MCF 10A (cell line): ENCODE results near the gene FBXW2. TPM values are rescaled to one million over a fixed set of nuclear protein-coding genes. Genes with fewer than 3 reads are reported as not detected.
A peak's percentile ranks its signal among the peaks of the same experiment; 100 is the strongest.

Experiments
- BruUV-seq: library from RNA; stranded (reverse); fragments of 400-500 nt; replicated peaks from 2 replicates; lab custom pipeline; 2021; lab: Mats Ljungman, UMichigan
- CTCF ChIA-PET: fragments of 300-600 bp; sonication (Branson Sonifier 250); formaldehyde crosslinking; extraction: SDS; loops from one replicate; lab custom pipeline; 2021; ENCODE audit warnings: antibody characterized with exemption, inconsistent platforms; lab: Yijun Ruan, JAX
- POLR2A ChIA-PET: fragments of 300-600, 350-650 bp; sonication (Branson Sonifier 250); formaldehyde crosslinking; extraction: SDS; loops from one replicate; lab custom pipeline; 2020; ENCODE audit warnings: antibody characterized with exemption, inconsistent platforms; lab: Yijun Ruan, JAX
- DNase-seq: peaks from one replicate; pipeline ENCODE4 v3.0.0-alpha.2; 2018; ENCODE audit not compliant: unreplicated experiment
- H3K27ac Mint-ChIP-seq: one replicate; pipeline ENCODE4 v1.8.0; 2022; ENCODE audit warnings: mild to moderate bottlenecking, low read depth, mixed read lengths; ENCODE audit not compliant: unreplicated experiment
- H3K27me3 Mint-ChIP-seq: one replicate; pipeline ENCODE4 v1.8.0; 2022; ENCODE audit warnings: mixed read lengths; ENCODE audit not compliant: insufficient read depth, unreplicated experiment
- H3K36me3 Mint-ChIP-seq: one replicate; pipeline ENCODE4 v1.8.0; 2022; ENCODE audit warnings: mild to moderate bottlenecking, moderate library complexity, mixed read lengths; ENCODE audit not compliant: insufficient read depth, unreplicated experiment
- H3K4me1 Mint-ChIP-seq: one replicate; pipeline ENCODE4 v1.8.0; 2022; ENCODE audit warnings: mixed read lengths; ENCODE audit not compliant: insufficient read depth, unreplicated experiment
- H3K4me3 Mint-ChIP-seq: one replicate; pipeline ENCODE4 v1.8.0; 2022; ENCODE audit warnings: mild to moderate bottlenecking, moderate library complexity, mixed read lengths; ENCODE audit not compliant: unreplicated experiment
- H3K9me3 Mint-ChIP-seq: one replicate; pipeline ENCODE4 v1.8.0; 2022; ENCODE audit warnings: mixed read lengths; ENCODE audit not compliant: unreplicated experiment
- intact Hi-C: fragments of 100-400 bp; cut with micrococcal nuclease; formaldehyde crosslinking; loops from 2 replicates; pipeline ENCODE4 v1.14.1; 2022
- total RNA-seq: library from RNA; stranded (reverse); gene quantifications from 2 replicates; pipeline ENCODE4 v1.2.3, GENCODE V29; 2022
- TF ChIP-seq, protein P1 (sequence below): fragments of 200-600 bp; IDR thresholded peaks from one replicate; pipeline ENCODE4 v1.8.0; 2022; ENCODE audit warnings: antibody characterized with exemption, mild to moderate bottlenecking; ENCODE audit not compliant: unreplicated experiment

Gene FBXW2
- total RNA-seq, 1 experiment from 2014 or later = 53.9 TPM

DNA sequence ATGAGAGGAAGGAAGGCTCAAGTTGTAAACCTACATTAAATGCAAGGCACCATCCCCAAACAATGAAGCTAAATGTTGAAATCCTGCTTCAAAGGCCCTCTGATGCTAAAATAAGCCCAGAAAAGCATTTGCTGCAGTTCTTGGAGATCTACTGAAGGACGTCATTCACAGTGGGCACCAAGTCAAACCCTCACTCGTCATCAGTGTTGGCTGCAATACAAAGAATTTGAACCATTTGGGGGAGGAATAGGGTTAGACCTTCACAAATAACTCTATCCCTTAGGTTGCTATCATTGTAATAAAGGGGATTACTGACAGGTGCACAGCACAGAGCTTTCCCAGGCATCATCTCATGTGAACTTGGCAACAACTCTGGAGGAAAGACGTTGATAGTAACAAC is 69.7 kb downstream of the FBXW2 start:
- H3K4me1 Mint-ChIP-seq = peaks cover 4% of the 10 kb centered on the region
- ChIA-PET CTCF (no interaction called here), POLR2A (no interaction called here)
- intact Hi-C loops = no loop called here
- BruUV-seq = no TSS peak
- no peaks in the 10 kb centered on the region for H3K27me3 Mint-ChIP-seq
- TF ChIP-seq, protein P1, sequence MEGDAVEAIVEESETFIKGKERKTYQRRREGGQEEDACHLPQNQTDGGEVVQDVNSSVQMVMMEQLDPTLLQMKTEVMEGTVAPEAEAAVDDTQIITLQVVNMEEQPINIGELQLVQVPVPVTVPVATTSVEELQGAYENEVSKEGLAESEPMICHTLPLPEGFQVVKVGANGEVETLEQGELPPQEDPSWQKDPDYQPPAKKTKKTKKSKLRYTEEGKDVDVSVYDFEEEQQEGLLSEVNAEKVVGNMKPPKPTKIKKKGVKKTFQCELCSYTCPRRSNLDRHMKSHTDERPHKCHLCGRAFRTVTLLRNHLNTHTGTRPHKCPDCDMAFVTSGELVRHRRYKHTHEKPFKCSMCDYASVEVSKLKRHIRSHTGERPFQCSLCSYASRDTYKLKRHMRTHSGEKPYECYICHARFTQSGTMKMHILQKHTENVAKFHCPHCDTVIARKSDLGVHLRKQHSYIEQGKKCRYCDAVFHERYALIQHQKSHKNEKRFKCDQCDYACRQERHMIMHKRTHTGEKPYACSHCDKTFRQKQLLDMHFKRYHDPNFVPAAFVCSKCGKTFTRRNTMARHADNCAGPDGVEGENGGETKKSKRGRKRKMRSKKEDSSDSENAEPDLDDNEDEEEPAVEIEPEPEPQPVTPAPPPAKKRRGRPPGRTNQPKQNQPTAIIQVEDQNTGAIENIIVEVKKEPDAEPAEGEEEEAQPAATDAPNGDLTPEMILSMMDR = no peak
- H3K4me3 Mint-ChIP-seq = no peak overlapping the region
- H3K27ac Mint-ChIP-seq = no peak overlapping the region
- H3K36me3 Mint-ChIP-seq = no peaks in the 10 kb centered on the region
- H3K9me3 Mint-ChIP-seq = no peaks in the 10 kb centered on the region
- DNase-seq = peak; percentile 58

DNA sequence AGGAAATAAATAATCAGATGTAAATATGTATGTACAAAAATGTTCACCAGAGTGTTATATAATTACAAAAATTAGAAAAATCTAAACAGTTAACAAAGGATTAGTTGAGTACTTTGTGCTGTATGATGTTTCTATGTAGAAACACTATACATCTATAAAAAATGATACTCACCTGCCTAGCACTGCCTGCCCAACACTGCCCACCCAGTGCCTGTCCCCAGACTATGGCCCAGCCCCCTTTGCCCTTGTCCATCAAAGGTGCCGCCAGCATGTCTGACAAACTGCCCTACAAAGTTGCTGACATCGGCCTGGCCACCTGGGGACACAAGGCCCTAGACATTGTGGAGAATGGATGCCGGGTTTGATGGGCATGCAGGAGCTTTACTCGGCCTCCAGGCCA is 72.8 kb downstream of the FBXW2 start:
- no peaks in the 10 kb centered on the region for H3K36me3 Mint-ChIP-seq
- BruUV-seq = no TSS peak
- CTCF ChIA-PET = no interaction called here
- POLR2A ChIA-PET = no interaction called here
- no peaks in the 10 kb centered on the region for H3K27me3 Mint-ChIP-seq
- no peak overlapping the region for H3K27ac Mint-ChIP-seq
- intact Hi-C loops = no loop called here
- peaks cover 4% of the 10 kb centered on the region for H3K4me1 Mint-ChIP-seq
- TF ChIP-seq, protein P1 = no peak
- no peak for DNase-seq
- H3K9me3 Mint-ChIP-seq = no peaks in the 10 kb centered on the region
- no peak overlapping the region for H3K4me3 Mint-ChIP-seq

DNA sequence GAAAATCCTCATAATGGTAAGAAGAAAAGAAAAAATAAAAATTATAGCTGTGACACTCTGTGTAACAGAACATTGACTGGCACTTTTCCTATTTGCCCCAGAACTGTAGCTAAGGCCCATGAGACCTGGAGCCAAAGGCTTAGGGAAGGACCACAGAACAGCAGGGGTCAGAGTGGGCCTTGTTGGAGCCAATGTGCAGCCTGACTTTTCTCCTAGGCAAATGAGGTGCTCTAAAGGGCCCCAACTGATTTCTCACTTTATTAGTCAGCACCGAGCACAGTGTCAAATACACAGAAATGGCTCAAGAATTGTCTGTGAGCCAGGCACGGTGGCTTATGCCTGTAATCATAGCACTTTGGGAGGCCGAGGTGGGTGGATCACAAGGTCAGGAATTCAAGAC is 74.9 kb downstream of the FBXW2 start:
- TF ChIP-seq, protein P1 = no peak
- CTCF ChIA-PET = interaction anchor here (0.7 to 1.4 kb wide), 4 partner anchors 9 to 1417 kb away, joined by 4 to 5 read pairs (median 4); no protein-coding TSS in a partner anchor
- POLR2A ChIA-PET = interaction anchor here (1.6 kb wide), 1 partner anchor 13 kb away, joined by 6 read pairs; no protein-coding TSS in a partner anchor
- BruUV-seq = no TSS peak
- no peak for DNase-seq
- no peaks in the 10 kb centered on the region for H3K27me3 Mint-ChIP-seq
- H3K27ac Mint-ChIP-seq = no peak overlapping the region
- no peaks in the 10 kb centered on the region for H3K36me3 Mint-ChIP-seq
- intact Hi-C loops = no loop called here
- no peaks in the 10 kb centered on the region for H3K9me3 Mint-ChIP-seq
- H3K4me3 Mint-ChIP-seq = no peak overlapping the region
- peaks cover 1% of the 10 kb centered on the region for H3K4me1 Mint-ChIP-seq

DNA sequence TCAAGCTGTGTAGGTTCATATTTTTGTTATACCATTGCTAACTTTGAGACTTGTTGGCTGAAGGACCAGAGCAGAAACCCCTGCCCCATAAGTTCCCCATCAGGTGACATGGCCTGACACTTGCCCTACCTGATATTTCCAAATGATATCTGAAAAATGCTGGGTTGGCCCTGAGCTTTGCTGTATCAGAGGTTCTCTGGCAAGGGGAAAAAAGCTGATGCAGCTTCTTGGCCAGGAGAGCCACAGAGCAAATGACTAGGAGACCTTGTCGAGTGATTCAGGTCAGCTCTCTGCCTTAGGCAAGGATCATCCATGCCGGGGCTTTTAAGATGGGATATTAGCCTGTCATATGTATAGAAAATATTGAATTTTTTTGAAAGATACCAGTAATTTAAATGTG is 76.0 kb downstream of the FBXW2 start:
- ChIA-PET CTCF (interaction anchor here (0.7 to 1.4 kb wide), 4 partner anchors 8 to 99 kb away, joined by 3 to 5 read pairs (median 4); no protein-coding TSS in a partner anchor), POLR2A (interaction anchor here (1.0 to 1.6 kb wide), 2 partner anchors 14 to 111 kb away, joined by 4 to 6 read pairs; no protein-coding TSS in a partner anchor)
- DNase-seq = no peak
- Mint-ChIP-seq H3K27me3 (no peaks in the 10 kb centered on the region), H3K27ac (no peak overlapping the region), H3K4me1 (peaks cover 10% of the 10 kb centered on the region), H3K4me3 (no peak overlapping the region), H3K36me3 (no peaks in the 10 kb centered on the region), H3K9me3 (no peaks in the 10 kb centered on the region)
- TF ChIP-seq, protein P1 = no peak
- BruUV-seq = no TSS peak
- intact Hi-C loops = no loop called here
